ENCODE data around the gene MPO. TPM values are rescaled to one million over a fixed set of nuclear protein-coding genes. Genes with fewer than 3 reads are reported as not detected.

Gene MPO
- total and polyA plus RNA-seq, 8 donors = 0.03 to 7.7 (median 0.46) TPM; not detected in 5

GRCh38 chr17:58320570-58321323 is 40.0 kb upstream of the MPO start:
- Histone ChIP-seq H3K4me1 (peaks cover 13 to 30% (median 22%) of the 10 kb centered on the region in 4 donors), H3K27ac (no peak overlapping the region), H3K4me3 (no peak overlapping the region), H3K27me3 (peaks cover 0 to 9% (median 0%) of the 10 kb centered on the region in 3 donors), H3K36me3 (peaks cover 5 to 52% (median 12%) of the 10 kb centered on the region in 4 donors), H3K9me3 (no peaks in the 10 kb centered on the region)
- TF ChIP-seq EP300 (IDR thresholded peaks at IDR 0.05) (no peak), CTCF (IDR thresholded peaks at IDR 0.05) (no peak), POLR2AphosphoS5 (IDR thresholded peaks at IDR 0.05) (no peak), POLR2A (IDR thresholded peaks at IDR 0.05) (no peak)
- 89 to 93% (median 93%) methylated on average over 8 to 9 of the region's 9 CpGs for WGBS, 5 donors
- DNase-seq = no peak
- intact Hi-C loops (cut with DNase I; ENCODE audit: low total_unique reads) = no loop called here

- Histone ChIP-seq H3K36me3 (peaks cover 5 to 58% (median 12%) of the 10 kb centered on the region in 4 donors), H3K27me3 (peaks cover 0 to 9% (median 0%) of the 10 kb centered on the region in 3 donors), H3K9me3 (no peaks in the 10 kb centered on the region), H3K4me1 (peaks cover 11 to 26% (median 17%) of the 10 kb centered on the region in 4 donors), H3K27ac (no peak overlapping the region), H3K4me3 (no peak overlapping the region)
- intact Hi-C loops (cut with DNase I; ENCODE audit: low total_unique reads) = no loop called here
- TF ChIP-seq CTCF (IDR thresholded peaks at IDR 0.05) (no peak), POLR2A (IDR thresholded peaks at IDR 0.05) (no peak), POLR2AphosphoS5 (IDR thresholded peaks at IDR 0.05) (no peak), EP300 (IDR thresholded peaks at IDR 0.05) (no peak)
- 91 to 98% (median 97%) methylated on average over 7 of the region's 7 CpGs for WGBS, 5 donors
- no peak for DNase-seq
Observed at GRCh38 chr17:58320163-58320558, 39.4 kb upstream of the MPO start.

GRCh38 chr17:58319173-58320162 is 38.7 kb upstream of the MPO start:
- TF ChIP-seq POLR2AphosphoS5 (IDR thresholded peaks at IDR 0.05) (no peak), CTCF (IDR thresholded peaks at IDR 0.05) (no peak), POLR2A (IDR thresholded peaks at IDR 0.05) (no peak), EP300 (IDR thresholded peaks at IDR 0.05) (no peak)
- no peak for DNase-seq
- Histone ChIP-seq H3K36me3 (peaks cover 5 to 60% (median 14%) of the 10 kb centered on the region in 4 donors), H3K4me3 (no peak overlapping the region), H3K27me3 (peaks cover 0 to 6% (median 0%) of the 10 kb centered on the region in 3 donors), H3K9me3 (no peaks in the 10 kb centered on the region), H3K4me1 (peaks cover 5 to 19% (median 11%) of the 10 kb centered on the region in 4 donors), H3K27ac (no peak overlapping the region)
- intact Hi-C loops (cut with DNase I; ENCODE audit: low total_unique reads) = loop anchor here (10.0 kb wide), 1 partner anchor 125 kb away; no protein-coding TSS in a partner anchor
- WGBS, 5 donors = 84 to 90% (median 88%) methylated on average over 12 to 25 of the region's 25 CpGs

GRCh38 chr17:58318627-58319172 is 38.0 kb upstream of the MPO start:
- no peak for DNase-seq
- Histone ChIP-seq H3K4me3 (no peak overlapping the region), H3K36me3 (peaks cover 5 to 66% (median 14%) of the 10 kb centered on the region in 4 donors), H3K9me3 (no peaks in the 10 kb centered on the region), H3K27ac (no peak overlapping the region), H3K27me3 (no peaks in the 10 kb centered on the region), H3K4me1 (peaks cover under 1 to 12% (median 5%) of the 10 kb centered on the region in 4 donors)
- TF ChIP-seq EP300 (IDR thresholded peaks at IDR 0.05) = no peak
- TF ChIP-seq POLR2AphosphoS5 (IDR thresholded peaks at IDR 0.05) = no peak
- no peak for TF ChIP-seq POLR2A (IDR thresholded peaks at IDR 0.05)
- TF ChIP-seq CTCF (IDR thresholded peaks at IDR 0.05) = no peak
- WGBS, 5 donors = 76 to 92% (median 84%) methylated on average over 7 of the region's 7 CpGs
- intact Hi-C loops (cut with DNase I; ENCODE audit: low total_unique reads) = loop anchor here (10.0 kb wide), 1 partner anchor 126 kb away; no protein-coding TSS in a partner anchor

All from stomach (tissue), 9 donors.